Left hindlimb (tissue), 1 donor: ENCODE results near the gene PRUNE2.
A peak's percentile ranks its signal among the peaks of the same experiment; 100 is the strongest.
"Not testable (repeated sequence)": the region's sequence is repeated elsewhere in the genome, so short reads cannot be mapped to it uniquely, and the experiment has no call there.

ENCODE experiments used
- DNase-seq: peaks from one replicate; pipeline ENCODE4 v3.0.0-alpha.2; 2018

The PRUNE2 gene

GRCh38 chr9:76593961-76594735 is 311.8 kb downstream of the PRUNE2 start:
- DNase-seq: not testable (repeated sequence)

DNA sequence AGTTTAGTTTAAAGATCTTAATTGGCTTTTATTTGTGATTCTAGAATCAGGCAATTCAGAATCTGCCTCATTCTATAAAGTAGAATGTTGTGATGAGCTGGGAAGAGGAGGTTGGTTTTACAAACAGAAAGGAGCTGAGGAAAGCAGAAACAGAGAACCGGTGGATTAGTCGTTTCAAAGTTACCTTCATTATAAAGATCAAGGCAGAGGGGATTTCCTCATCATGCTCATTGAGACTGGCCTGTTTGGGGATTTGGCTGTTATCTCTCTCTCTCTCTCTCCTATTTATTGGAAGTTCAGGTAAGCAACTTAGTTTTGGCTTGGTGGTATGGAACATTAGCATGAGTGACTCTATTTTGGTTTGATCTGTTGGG is 313.0 kb downstream of the PRUNE2 start:
- DNase-seq: no peak

- DNase-seq: no peak
Observed at GRCh38 chr9:76592091-76592973, 313.6 kb downstream of the PRUNE2 start.

DNA sequence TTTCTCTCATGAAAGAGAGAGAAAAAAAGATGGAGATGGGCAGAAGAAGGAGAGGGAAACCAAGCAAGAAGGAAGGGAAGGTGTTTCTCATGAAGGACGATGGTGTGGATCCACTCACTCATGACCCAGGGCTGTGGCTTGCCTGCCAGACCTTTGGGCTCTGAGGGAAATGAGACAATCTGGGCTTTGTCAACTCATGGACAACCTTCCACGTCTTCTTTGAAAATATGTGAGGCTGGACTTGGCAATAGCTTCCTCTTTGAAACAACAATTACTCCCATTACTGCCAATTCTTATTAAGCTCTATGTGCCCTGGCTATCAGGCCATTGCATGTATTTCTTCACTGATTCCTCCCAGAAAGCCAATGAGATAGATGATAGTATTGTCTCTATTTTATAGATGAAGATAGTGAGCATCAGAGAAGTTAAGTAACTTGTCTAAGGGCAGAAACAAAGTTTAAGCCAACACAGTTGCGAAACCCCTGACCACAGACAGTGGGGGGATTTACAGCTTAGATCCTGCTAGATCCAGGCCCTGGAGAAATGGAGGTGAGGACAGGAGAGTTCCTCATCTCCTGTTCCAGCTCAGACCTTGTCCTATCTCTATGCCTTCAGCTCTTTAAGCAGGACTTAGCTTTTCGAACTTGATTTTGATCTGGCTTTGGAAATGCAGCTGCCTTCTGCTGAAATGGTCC is 314.5 kb downstream of the PRUNE2 start:
- DNase-seq: no peak

DNA sequence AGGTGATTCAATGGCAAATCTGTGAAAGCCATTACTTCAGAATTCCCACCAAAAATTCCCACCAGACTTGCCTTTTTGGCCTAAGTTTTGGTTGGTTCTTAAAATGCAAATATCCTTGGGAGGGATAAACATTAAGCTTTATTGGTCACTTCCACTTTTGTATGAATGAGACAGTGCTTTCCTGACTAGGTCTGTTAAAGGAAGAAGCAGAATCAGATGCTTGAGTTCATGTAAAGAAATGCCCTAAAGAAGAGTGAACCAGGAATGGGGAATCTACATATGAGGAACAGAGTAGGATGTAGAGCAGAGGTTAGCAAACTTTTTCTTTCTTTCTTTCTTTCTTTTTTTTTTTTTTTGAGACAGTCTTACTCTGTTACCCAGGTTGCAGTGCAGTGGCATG is 317.6 kb downstream of the PRUNE2 start:
- no peak for DNase-seq

- DNase-seq: no peak
Observed at GRCh38 chr9:76586390-76587314, 319.3 kb downstream of the PRUNE2 start.

GRCh38 chr9:76585487-76586389 is 320.2 kb downstream of the PRUNE2 start:
- no peak for DNase-seq

DNA sequence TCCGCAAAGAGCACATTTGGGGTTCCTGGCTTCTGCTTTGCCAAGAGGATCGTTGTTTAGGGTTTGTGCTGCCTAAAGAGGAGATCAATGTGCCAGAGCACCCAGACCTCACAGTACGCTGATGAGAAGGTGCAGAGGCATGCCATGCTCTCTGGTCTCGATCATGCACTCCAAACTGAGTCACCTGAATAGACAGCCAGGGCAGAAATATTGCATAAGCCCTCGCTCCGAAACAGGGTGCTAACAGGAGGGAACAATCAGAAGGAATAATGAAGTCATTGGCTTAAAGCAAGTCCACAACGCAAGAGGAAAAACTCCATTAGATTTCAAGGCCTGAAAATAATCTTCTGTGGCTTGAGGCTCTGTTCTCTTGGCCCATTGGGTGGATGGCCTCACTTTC is 322.7 kb downstream of the PRUNE2 start:
- no peak for DNase-seq

DNA sequence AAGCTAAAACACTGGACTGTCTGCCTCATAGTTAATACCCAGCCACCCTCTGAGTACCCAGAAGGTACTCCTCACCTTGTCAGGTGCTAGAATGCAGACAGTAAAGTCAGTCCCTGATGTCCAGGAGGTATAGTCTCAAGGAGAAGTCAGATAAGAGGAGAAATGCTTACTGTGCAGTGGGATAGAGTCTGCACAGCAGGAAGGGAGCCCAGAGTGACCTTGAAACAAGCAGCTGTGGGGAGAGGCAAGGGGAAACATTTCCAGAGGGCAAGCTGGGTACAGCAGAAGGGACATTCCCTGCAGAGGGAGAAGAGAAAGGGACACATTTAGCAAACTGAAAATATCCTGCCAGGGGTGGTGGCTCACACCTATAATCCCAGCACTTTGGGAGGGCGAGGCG is 324.2 kb downstream of the PRUNE2 start:
- no peak for DNase-seq

DNA sequence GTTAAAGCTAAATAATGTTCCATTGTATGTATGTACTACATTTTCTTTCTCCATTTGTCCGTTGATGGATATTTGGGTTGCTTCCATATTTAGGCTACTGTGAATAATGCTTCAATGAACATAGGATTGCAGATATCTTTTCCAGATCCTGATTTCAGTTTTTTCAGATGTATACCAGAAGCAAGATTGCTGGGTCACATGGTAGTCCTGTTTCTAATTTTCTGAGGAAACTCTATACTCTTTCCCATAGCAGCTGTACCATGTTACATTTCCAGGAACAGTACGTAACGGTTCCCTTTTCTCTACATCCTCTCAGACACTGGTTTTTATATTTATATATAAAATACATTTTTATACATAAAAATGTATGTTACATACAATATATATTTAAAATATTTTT is 325.1 kb downstream of the PRUNE2 start:
- no peak for DNase-seq

DNA sequence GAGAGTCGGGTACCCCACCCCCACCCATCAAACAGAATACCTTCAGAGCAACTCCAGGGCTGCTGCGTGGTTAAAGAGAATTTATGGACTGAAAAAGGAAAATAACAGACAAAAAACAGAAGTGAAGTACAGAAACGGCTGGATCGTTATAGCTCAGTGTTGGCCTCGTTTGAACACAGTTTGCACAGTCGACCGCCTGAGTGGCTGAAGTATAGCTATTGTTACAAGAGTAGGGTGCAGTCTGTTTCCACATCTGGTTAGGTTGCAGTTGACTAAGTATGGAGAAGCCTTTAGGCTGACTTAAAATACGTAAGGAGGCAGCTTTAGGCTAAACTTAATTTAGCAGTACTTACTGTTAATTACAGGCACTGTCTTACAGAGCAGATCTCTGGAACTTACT is 325.7 kb downstream of the PRUNE2 start:
- no peak for DNase-seq

GRCh38 chr9:76576344-76576743 is 329.6 kb downstream of the PRUNE2 start:
- DNase-seq: peak; percentile 51

DNA sequence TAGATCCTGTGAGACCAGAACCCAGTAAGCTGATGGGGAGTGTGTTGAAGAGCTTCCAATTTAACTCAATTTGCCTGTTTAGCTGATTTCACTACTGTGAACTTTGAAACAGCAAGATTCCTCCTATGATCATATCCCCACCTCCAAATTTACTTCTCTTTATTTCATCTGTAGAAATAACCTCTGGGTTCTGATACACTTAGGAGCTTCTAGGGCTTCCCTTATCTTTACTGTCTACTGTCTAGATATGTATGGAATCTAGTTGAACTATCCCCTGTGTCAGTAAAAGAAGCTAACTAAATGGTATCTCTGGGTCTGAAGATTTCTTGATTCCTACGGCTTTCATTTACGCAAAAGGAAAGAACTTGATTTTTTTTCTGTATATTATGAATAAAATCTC is 330.2 kb downstream of the PRUNE2 start:
- DNase-seq: no peak

- no peak for DNase-seq
Observed at GRCh38 chr9:76573905-76574760, 331.8 kb downstream of the PRUNE2 start.

DNA sequence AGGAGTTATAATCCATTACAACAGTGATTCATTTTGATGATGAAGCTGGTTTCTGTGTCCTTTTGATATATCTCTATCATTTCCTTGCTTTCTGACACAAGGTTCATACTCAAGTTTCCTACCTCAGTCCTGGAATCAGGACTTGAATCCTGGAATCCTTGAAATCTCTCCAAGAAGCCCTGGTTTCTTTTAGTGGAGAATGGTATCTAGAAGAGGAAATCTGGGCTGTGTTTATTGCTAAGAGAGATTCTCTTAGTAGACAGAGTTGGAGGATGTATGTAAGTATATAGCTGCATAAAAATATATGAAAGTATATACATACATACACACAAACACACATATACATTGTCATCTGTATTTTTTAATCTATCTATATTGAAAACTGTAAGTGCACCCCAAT is 332.5 kb downstream of the PRUNE2 start:
- no peak for DNase-seq

DNA sequence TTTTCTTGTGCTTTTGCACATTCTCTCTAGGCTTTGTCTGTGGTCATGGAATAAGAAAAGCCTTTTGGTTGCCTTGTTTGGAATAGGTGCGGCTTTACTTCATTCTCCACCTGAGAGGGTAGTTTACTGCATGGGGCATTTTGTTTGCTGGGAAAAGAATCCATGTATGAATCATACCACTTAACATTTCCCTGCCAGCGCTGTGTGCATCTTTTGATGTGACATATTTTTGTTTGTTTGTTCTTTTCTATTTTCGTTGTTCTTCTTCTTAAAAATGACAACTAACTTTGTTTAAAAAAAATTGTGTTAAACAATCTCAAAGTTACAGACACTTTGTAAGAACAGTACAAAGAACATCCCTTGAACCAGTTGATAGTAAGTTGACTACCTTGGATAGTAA is 333.8 kb downstream of the PRUNE2 start:
- DNase-seq: no peak

DNA sequence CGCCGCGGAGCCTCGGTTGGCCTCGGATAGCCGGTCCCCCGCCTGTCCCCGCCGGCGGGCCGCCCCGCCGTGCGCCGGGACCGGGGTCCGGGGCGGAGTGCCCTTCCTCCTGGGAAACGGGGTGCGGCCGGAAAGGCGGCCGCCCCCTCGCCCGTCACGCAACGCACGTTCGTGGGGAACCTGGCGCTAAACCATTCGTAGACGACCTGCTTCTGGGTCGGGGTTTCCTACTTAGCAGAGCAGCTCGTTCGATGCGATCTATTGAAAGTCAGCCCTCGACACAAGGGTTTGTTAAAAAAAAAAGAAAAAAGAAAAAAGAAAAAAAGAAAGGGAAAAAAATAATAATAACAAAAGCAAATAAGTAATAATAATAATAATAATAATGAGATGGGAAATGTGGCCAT is 334.2 kb downstream of the PRUNE2 start:
- DNase-seq: no peak

DNA sequence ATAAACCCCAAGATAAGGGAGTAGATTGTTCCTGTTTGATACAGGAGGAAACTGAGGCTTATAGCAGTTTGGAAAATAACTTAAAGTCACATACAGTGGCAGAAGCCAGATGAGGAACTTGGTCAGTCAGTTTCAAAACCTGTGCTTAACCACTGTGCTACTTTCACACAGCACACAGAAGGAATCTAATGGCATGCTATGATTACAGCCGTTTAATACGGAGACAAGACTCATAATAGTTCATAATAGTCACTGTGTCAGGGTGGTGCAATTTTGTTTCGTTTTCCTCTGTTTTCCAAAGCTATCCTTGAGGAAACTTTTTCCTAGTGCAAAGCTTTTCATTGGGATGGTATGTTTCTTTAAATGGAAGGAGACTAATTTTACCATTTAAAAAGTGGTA is 334.6 kb downstream of the PRUNE2 start:
- no peak for DNase-seq

DNA sequence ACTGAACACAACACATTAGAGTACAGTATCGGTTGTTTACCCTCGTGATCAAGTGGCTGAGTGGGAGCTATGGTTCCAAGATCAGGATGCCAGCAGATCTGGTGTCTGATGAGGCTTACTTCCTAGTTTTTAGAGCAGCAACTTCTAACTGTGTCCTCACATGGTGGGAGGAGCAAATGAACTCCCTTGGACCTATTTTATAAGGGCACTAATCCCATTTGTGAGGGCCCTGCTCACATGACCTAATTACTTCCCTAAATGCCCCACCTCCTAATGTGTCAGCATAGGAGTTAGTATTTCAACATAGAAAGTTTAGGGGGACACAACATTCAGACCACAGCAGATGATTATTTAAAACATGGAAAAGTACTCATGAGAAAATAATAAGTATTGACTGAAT is 335.1 kb downstream of the PRUNE2 start:
- no peak for DNase-seq

DNA sequence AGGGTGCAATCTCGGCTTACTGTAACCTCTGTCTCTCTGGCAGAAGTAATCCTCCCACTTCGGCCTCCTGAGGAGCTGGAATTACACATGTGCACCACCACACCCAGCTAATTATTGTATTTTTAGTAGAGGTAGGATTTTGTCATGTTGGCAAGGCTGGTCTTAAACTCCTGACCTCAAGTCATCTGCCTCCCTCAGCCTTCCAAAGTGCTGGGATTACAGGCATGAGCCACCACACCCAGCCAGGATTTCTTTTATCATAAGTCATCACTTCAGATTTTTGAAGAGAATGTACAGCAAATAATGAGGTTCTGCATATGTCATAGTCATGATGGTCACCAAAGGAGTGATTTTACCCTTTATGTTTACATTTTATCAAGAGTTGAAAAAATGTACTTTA is 338.8 kb downstream of the PRUNE2 start:
- DNase-seq: no peak
